Measurements from ENCODE around the gene ZNF473.

ZNF473 gene

DNA sequence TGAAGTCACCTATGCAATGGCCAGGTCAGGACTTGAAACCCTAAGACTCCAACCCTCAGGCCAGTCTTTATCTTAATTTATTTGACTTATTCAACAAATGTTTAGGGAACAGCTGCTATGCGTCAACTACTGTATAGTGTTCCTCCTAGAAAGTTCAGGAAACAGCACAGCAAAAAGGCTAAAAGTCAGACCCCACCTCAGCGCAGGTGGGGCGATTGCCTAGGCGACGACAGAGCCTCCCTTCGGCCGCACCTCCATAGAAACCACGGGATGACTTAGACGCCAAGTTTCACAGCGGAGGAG, 1.1 kb upstream of the ZNF473 start:
- no peak for TF ChIP-seq ZNF274 (IDR thresholded peaks at IDR 0.05; ENCODE audit: low read depth, low read length)
- H3K4me3 ChIP-seq (ENCODE audit: low read length) = peak overlapping the region; percentile 81

DNA sequence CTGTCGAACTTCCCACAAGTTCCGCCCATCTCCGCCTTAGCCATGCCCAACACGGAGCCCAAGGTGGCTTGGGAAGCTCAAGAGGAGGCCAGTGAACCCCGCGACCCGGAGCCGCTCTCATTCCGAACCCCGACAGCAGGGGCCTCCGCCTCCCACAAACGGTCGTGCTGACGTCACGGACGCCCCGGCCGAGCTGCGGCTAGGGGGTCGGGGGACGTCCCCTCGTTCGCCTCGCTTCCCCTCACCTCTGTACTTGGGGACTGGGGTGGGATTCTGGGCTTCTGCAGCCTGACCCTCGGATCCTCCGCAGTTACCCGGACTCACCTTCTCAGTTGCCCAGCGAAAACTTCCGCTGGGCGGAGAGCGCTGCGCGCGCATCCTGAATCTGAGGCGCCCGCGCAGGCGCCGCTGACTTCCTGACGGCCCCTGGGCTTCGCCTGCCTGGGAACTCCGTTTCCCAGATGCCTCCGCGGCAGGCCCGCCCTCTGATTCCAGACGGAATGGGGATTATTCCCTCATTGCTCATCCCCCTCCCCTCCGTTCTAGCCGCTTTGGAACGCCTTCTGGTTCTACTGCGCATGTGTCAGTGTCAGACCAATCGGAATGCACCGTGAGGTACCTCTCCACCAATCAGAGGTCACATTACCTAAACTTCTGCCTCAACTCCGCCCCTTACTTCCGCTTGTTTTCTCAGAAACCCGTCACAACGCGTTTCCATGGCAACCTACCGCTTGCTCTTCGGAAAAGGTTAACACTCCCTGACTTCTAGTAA, 597 bp upstream of the ZNF473 start, which contains the start of gene VRK3:
Gene VRK3 (minus strand): TSS at position 351 of the 772 bp plus-strand sequence. CDS start 9,210 bp downstream, outside the sequence.
- peak within 1 kb of the TSS; percentile 86 for H3K4me3 ChIP-seq (ENCODE audit: low read length)
- TF ChIP-seq ZNF274 (IDR thresholded peaks at IDR 0.05; ENCODE audit: low read depth, low read length) = no peak

DNA sequence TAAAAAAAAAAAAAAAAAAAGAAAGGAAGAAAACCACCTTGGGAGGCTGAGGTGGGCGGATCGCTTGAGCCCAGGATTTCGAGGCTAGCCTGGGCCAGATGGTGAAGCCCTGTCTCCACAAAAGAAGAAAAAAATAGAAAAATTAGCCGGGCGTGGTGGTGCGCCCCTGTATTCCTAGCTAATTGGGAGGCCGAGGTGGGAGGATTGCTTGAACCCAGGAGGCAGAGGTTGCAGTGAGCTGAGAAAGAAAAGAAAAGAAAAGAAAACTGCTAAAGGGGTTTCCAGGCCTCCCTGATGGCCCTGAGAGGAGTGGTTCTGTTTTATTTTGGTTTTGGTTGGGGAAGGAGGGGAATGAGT, 723 bp downstream of the ZNF473 start:
- no peak for TF ChIP-seq ZNF274 (IDR thresholded peaks at IDR 0.05; ENCODE audit: low read depth, low read length)
- peak overlapping the region; percentile 86 for H3K4me3 ChIP-seq (ENCODE audit: low read length)

DNA sequence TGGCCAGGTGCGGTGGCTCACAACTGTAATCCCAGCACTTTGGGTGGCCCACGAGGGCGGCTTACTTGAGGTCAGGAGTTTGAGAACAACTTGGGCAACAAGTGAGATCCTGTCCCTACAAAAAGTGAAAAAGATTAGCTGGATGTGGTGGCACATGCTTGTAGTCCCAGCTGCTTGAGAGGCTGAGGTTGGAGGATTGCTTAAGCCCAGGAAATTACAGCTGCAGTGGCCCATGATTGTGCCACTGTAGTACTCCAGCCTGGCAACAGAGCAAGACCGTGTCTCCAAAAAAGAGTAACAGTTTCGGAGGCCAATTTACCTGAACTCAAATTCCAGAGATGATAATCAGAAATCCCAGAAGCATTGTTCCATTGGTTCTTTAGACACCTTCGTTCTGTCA, 4.4 kb downstream of the ZNF473 start:
- no peak for TF ChIP-seq ZNF274 (IDR thresholded peaks at IDR 0.05; ENCODE audit: low read depth, low read length)
- H3K4me3 ChIP-seq (ENCODE audit: low read length) = no peak overlapping the region

DNA sequence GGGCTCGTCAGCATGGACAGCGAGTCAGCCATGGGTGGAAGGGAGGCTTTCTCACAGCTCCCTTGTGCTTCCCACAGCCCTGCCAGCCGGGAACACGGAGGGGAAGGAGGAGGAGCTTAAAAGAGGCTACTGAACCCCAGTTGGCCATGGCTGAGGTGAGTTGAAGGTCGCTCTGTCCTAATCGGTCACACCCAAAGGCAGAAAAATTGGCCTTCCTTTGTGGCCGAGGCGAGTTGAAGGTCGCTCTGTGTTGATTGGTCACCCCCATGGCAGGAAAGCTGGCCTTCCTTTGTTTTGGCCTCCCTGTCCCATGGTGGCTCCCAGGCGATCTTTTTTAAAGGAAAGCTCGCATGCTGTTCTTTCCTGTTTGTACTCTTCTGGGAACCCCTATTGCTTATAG, 5.1 kb downstream of the ZNF473 start:
- no peak for TF ChIP-seq ZNF274 (IDR thresholded peaks at IDR 0.05; ENCODE audit: low read depth, low read length)
- no peak overlapping the region for H3K4me3 ChIP-seq (ENCODE audit: low read length)

DNA sequence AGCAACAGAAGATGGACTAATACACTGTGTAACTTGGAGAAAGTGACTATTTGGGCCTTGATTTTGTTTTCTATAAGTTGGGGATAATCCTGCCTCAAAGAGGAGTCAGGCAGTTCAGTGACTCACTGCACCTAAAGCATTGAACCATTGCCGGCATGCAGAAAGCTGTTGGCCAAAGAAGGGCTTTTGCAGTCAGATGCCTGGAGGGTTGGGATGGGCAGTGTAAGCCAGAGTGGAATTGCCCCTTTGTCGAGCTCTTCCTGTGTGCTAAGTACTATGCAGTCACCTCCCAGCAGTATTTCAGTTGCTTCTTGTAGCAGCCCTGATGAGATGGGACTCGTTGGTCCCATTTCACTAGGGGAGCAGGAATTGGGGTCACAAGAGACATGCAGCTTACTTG, 11.1 kb downstream of the ZNF473 start:
- H3K4me3 ChIP-seq (ENCODE audit: low read length) = no peak overlapping the region
- TF ChIP-seq ZNF274 (IDR thresholded peaks at IDR 0.05; ENCODE audit: low read depth, low read length) = no peak

DNA sequence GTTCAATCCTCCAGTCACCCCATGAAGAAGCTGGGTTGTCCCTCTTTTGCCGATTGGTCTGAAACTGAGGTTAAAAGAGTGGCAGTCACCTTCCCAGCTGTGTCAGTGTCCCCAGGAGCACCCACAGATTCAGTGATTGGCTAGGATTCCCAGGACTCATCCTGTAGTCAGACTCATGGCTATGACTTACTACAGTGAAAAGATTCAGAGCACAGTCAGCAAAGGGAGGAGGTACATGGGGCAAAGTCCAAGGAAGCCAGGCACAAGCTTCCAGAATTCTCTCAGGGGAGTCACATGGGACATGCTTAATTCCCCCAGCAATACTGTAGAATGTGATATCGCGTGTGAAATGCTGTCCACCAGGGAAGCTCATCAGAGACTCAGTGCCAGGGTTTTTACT, 14.2 kb downstream of the ZNF473 start:
- no peak overlapping the region for H3K4me3 ChIP-seq (ENCODE audit: low read length)
- TF ChIP-seq ZNF274 (IDR thresholded peaks at IDR 0.05; ENCODE audit: low read depth, low read length) = no peak

DNA sequence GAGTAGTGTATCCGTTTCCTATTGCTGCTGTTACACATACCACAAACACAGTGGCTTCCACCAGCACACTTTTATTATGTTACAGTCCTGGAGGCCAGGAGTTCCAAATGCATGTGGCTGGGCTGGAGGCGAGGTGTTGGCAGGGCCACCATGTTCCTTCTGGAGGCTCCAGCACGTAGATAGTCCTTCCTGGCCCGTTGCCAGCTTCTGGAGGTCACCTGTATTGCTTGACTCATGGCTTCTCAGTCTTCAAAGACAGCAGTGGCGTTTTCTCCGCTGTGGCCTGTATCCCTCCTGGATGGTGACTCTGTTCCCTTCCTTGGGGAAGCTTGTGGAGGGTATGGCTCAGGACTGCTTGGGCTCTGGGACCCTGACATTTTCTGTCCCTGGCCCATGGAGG, 15.2 kb downstream of the ZNF473 start:
- TF ChIP-seq ZNF274 (IDR thresholded peaks at IDR 0.05; ENCODE audit: low read depth, low read length) = no peak

DNA sequence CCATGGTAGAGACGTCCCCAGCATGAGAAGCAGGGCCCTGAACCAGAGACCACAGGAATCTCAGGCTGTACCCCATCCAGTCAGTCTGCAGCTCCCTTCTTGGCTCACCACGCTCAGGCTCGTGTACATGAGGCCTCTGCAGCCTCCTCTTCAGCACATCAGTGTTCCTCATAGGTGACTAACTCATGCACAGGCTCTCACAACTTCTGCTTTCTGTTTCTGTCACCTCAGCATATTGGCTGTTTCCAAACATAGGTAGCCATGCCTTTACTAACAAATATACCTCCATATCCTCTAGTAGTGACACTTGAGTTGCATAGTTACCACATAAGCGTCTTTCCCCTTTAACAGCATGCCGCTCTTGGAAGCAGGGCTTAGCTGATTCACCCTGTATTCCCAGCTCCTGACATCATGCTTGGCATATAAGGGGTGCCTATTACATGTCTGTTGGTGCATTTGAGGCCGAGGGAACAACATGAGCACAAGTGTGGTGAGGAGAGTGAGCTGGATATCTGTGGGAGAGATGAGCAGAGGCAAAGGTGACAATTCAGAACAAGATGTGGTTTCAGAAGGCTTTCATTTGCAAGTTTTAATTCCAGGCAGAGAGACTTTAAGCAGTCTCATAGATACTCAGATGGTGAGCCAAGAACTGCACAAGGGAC, 16.7 kb downstream of the ZNF473 start:
- no peak overlapping the region for H3K4me3 ChIP-seq (ENCODE audit: low read length)
- no peak for TF ChIP-seq ZNF274 (IDR thresholded peaks at IDR 0.05; ENCODE audit: low read depth, low read length)

More for the DNA sequence above, 15.2 kb downstream of the ZNF473 start:
- H3K4me3 ChIP-seq (ENCODE audit: low read length) = no peak overlapping the region

DNA sequence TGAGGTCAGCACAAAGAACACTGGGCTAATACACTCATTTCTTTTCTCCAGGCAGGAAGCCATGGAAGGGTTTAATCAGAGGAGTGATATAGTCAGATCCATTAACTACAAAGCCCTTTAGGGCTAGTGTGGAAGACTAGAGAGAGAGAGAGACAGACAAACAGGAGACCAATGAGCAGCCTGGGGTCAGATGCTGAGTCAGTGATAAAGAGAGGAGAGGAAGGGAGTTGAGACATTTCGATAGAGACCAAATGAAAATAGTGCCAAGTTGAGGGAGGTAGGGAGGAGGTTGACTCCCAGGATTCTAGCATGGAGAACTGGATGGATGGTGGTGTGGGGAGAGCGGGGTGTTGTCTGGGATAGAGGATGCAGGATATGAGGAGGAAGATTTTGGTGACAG, 18.2 kb downstream of the ZNF473 start:
- no peak for TF ChIP-seq ZNF274 (IDR thresholded peaks at IDR 0.05; ENCODE audit: low read depth, low read length)
- H3K4me3 ChIP-seq (ENCODE audit: low read length) = no peak overlapping the region

DNA sequence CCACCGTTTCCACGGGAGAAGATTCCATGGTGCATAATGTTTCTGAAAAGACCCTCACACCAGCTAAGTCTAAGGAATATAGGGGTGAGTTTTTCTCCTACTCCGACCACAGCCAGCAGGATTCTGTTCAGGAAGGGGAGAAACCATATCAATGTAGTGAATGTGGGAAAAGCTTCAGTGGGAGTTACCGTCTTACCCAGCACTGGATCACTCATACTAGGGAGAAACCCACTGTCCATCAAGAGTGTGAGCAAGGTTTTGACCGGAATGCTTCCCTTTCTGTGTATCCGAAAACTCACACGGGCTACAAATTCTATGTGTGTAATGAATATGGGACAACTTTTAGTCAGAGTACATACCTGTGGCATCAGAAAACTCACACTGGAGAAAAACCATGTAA, 19.1 kb downstream of the ZNF473 start:
- no peak for TF ChIP-seq ZNF274 (IDR thresholded peaks at IDR 0.05; ENCODE audit: low read depth, low read length)
- H3K4me3 ChIP-seq (ENCODE audit: low read length) = no peak overlapping the region

DNA sequence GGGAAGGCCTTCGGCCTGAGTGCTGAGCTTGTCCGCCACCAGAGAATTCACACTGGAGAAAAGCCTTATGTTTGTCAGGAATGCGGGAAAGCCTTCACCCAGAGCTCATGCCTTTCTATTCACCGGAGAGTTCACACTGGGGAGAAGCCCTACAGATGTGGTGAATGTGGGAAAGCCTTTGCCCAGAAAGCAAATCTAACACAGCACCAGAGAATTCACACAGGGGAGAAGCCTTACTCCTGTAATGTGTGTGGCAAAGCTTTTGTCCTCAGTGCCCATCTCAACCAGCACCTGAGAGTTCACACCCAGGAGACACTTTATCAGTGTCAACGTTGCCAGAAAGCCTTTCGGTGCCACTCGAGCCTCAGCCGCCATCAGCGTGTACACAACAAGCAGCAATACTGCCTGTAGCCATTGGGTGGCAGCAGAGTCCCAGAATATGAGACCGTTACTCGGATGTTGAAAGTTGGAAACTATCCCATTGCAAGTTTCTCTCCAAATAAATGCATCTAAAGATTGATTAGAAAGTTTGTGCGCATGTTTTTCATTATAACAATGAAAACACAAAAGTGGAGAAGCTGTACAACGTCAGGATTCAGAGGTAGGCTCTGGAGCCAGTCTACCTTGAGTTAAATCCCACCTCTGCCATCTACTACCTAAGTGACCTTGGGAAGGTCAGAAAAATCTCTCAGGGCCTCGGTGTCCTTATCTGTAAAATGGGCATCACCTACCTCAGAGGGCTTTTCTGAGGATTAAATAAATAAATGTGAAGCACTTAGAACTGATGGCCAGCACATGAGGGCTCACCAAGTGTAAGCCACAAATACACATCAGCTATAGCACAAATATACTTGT, 21.1 kb downstream of the ZNF473 start:
- H3K4me3 ChIP-seq (ENCODE audit: low read length) = no peak overlapping the region
- no peak for TF ChIP-seq ZNF274 (IDR thresholded peaks at IDR 0.05; ENCODE audit: low read depth, low read length)

DNA sequence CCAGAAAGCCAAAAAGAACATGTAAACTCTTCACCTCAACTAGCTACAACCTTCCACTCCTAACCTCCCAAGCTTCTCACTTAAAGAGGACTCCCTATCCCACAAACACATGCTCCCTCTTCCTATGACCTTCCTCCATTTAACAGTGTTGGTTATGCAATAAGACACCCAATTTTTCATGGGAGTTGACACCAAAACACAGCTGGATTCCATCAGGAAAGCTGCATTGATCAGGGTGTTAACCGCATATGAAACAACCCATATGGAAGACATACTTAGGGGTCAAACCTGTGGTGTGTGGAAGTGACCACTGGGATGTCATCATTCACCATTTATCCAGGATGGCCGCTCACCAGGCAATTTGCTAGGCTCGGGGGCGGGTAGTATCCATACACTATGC, 21.9 kb downstream of the ZNF473 start:
- no peak for TF ChIP-seq ZNF274 (IDR thresholded peaks at IDR 0.05; ENCODE audit: low read depth, low read length)
- H3K4me3 ChIP-seq (ENCODE audit: low read length) = no peak overlapping the region

DNA sequence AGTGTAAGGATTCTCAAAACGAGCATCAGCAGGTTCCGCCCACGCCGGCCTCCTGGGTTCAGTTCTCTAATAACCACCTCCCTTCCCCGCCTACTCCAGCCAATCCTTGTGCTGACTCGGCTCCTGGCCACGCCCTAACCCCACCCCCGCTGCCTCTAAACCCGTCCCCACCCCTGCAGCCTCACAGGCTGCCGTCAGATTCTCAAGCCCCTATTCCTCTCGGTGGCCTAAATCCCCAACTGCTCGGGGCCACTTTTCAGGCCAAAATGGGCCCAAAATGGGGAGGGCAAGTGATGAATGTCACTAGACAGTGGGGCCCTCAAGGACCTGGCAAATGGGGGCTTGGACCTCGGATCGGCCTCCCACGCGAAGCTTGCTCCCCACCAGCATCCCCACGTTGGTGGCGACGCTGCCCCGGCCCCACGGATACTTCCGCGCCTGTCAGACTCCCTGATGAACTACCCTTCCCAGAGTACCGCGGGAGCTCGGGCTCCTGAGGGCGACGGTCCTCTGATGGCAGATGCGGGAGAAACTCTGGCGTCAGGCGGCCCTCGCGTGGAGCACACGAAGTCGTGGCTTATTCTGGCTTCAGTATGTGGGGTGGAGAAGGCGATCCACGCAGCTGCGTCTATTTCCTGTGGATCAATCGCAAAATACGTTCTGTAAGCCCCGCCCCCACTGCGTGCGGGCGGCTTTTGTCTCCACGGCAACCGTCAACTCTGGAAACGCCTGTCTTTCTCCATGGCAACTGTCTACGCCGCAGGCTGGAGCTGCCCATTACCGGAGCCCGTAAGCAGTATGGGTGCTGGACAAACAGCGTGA, 24.8 kb downstream of the ZNF473 start:
- peak overlapping the region; percentile 57 for H3K4me3 ChIP-seq (ENCODE audit: low read length)
- no peak for TF ChIP-seq ZNF274 (IDR thresholded peaks at IDR 0.05; ENCODE audit: low read depth, low read length)

DNA sequence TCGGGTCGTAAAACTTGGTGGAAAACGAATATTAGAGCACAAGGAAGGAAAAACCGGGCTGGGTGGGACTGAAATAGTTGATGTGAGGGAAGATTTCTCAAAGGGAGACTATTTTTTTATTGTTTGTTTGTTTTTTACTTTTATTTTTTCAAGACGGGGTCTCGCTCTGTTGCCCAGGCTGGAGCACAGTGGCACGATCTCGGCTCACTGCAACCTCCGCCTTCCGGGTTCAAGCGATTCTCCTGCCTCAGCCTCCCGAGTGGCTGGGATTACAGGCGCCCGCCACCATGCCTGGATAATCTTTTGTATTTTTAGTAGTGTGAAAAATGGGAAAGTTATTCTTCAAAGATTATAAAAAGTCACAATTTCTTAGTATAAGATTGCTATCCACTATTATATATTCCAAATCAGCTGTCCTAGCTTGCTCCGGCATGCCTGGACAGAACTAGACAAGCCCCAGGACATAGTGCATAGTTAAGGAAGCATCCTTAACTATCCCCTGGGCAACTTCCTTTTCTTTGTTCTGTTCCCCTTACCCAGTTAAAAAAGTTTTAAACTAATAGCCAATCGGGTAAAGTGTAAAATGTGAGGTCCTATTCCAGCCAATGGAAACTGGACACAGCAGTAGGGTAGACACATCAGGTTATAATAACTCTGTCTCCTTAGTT, 25.6 kb downstream of the ZNF473 start:
- peak overlapping the region; percentile 57 for H3K4me3 ChIP-seq (ENCODE audit: low read length)
